ENCODE results near the gene NCKAP5L. TPM values are rescaled to one million over a fixed set of nuclear protein-coding genes. Genes with fewer than 3 reads are reported as not detected.
"Not testable (repeated sequence)": the region's sequence is repeated elsewhere in the genome, so short reads cannot be mapped to it uniquely, and the experiment has no call there.

NCKAP5L gene
- total RNA-seq, 1 donor from 2014 or later, result 63.0 TPM

DNA sequence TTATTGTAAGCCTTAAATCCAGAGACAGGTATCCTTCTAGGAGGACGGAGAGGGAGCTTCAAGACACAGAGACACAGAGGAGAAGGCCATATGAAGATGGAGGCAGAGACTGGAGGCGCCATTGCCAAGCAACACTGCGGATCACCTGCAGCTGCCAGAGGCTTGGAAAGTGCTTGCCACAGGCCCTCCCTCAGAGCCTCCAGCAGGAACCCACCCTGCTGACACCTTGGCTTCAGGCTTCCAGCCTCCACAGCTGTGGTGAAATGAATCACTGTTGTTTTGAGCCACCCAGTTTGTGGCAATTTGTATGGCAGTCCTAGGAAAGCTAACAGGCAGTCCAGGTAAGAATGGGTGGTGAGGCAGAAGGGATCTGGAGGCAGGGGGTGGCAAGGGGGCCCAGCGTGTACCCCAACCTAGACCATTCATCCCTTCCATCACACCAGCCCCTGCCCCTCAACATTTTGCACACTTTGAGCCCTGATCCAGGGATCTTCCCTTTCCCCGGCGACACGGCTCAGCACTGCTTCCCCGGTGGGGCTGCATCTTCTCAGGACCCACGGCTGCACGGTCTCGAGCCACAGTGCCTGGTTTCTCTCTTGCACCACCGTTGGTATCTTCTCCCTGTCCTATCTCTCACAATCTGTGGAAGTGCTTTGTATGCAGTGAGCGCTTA is 37.0 kb upstream of the NCKAP5L start:
- DNase-seq (ENCODE audit: extremely low read depth, low read depth, low spot score), result no peak

DNA sequence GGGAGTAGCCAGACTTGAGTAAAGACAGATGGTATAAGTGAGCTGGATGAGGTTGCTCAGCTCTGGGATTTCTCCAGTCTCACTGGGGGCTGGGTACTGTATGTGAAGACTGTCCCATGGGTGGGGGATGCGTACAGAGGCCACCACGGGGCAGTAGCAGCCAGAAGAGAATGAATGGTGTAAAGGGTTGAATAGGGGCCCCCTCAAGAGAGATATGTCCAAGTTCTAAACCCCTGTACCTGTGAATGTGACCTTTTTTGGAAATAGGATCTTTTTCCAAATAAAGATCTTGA is 36.5 kb upstream of the NCKAP5L start:
- DNase-seq (ENCODE audit: extremely low read depth, low read depth, low spot score), result no peak

DNA sequence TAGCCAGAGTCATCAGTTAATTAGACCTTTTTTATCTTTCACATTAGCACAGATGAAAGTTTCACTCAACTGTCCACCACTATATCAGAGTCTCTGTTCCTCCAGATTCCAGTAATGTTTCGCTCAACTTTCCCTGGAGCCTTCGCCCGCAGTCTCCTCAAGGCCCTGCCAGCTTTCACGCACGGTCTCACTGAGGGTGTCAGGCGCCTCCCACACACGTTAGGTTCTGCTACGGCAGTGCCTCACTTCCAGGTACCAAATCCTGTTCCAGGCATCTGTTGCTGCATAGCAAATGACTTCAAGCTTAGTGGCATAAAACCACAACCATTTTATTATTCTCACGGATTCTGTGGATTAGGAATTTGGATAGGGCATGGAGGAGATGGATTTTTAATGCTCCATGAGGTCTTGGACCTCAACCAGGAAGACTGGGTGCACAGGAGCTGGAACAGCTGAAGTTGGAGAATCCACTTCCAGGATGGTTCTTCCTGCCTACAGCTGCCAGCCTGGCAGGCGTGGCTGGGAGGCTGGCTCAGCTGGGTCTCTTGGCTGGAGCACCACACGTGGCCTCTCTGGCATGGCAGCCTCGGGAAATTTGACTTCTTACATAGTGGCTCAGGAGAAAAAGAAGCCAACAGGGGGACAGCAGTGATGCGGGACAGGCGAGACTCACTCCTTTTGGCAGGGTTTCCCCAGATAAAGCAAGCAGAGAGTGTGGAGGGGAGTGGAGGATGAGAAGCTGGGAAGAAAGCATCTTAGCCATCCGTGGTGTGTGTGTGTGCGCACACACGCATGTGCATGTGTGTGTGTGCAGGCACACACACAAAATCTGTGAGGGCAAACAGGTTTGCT is 36.0 kb upstream of the NCKAP5L start:
- no peak for DNase-seq (ENCODE audit: extremely low read depth, low read depth, low spot score)

DNA sequence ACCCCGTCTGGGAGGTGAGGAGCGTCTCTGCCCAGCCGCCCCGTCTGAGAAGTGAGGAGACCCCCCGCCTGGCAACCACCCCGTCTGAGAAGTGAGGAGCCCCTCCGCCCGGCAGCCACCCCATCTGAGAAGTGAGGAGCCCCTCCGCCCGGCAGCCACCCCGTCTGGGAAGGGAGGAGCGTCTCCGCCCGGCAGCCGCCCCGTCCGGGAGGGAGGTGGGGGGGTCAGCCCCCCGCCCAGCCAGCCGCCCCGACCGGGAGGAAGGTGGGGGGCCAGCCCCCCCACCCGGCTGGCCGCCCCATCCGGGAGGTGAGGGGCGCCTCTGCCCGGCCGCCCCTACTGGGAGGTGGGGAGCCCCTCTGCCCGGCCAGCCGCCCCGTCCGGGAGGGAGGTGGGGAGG is 32.7 kb upstream of the NCKAP5L start:
- DNase-seq (ENCODE audit: extremely low read depth, low read depth, low spot score), result not testable (repeated sequence)

DNA sequence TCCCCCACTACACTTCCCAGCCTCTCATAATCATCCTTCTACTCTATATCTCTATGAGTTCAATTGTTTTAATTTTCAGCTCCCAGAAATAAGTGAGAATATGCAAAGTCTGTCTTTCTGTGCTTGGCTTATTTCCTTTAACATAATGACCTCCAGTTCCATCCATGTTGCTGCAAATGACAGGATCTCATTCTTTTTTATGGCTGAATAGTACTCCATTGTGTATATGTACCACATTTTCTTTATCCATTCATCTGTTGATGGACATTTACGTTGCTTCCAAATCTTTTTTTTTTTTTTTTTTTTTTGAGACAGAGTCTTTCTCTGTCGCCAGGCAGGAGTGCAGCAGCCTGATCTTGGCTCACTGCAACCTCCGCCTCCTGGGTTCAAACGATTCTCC is 27.7 kb upstream of the NCKAP5L start:
- DNase-seq (ENCODE audit: extremely low read depth, low read depth, low spot score), result not testable (repeated sequence)

DNA sequence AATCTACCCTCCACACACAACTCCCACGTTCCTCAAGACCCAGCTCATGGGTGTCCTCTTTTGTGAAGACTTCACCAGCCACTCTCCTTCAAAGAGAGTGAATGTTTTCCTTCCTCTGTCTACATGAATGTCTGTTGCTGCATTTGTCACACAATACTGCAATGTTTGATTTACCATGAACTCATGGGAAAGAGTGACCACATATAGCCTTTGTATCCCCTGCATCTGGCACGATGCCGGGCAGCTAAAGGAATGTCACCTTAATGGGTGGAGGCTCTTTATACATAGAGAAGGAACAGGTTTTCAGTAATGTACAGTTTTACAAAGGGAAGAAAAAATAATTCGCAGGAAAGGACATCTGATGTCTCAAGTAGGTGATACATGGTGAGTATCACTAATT is 26.8 kb upstream of the NCKAP5L start:
- DNase-seq (ENCODE audit: extremely low read depth, low read depth, low spot score), result no peak

DNA sequence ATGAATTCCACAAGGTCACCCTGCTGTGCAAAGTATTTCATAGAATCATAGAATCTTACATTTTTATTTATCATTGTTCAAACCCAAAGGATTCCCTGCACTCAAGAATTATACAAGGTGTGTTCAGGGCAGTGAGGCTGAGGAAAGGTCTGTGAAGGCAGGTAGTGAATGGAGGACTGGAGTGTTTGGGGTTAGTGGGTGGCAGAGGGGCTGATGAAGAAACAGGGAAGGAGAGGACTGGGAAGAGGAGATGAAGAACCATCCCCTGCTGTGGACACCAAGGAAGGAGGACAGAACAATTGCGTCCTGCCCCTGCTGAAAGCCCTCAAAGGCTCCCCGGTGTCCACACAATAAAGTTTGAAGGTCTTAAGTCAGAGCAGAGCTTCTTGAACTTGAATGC is 25.5 kb upstream of the NCKAP5L start:
- no peak for DNase-seq (ENCODE audit: extremely low read depth, low read depth, low spot score)

DNA sequence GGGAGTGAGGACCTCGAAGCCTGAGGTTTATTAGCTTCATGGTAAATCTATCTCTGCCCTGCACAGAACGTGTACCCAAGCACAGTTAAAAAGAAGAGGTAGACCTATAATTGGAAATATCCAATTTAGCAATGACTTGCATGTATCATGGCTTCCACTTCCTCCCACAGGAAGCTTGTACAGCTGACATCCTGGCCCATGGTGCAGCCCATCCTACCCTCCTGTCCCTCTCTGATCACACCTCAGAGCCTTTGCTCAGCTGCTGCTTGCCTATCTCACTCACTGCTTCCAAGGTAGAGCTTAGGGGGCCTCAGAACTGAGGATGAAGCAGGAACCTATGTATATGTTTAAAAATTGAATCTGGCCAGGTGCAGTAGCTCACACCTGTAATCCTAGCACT is 18.9 kb upstream of the NCKAP5L start:
- no peak for DNase-seq (ENCODE audit: extremely low read depth, low read depth, low spot score)

DNA sequence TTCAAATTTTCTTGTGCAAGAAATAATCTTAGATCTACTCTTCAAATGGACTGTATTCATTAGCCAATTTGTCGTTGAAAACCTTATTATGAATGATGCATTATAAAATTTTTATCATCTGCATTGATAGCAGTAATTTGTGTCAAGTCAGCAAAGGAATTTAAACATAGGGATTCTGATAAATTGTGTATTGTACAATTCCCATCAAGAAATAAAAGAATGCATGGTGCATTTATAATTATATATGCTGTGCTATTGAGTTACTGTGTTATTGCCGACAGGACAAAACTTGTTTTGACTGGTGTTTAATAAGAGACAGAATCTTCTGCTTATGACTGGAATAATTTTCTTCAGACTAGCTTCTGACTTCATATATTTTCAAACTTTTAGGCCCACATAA is 17.8 kb upstream of the NCKAP5L start:
- DNase-seq (ENCODE audit: extremely low read depth, low read depth, low spot score), result no peak

DNA sequence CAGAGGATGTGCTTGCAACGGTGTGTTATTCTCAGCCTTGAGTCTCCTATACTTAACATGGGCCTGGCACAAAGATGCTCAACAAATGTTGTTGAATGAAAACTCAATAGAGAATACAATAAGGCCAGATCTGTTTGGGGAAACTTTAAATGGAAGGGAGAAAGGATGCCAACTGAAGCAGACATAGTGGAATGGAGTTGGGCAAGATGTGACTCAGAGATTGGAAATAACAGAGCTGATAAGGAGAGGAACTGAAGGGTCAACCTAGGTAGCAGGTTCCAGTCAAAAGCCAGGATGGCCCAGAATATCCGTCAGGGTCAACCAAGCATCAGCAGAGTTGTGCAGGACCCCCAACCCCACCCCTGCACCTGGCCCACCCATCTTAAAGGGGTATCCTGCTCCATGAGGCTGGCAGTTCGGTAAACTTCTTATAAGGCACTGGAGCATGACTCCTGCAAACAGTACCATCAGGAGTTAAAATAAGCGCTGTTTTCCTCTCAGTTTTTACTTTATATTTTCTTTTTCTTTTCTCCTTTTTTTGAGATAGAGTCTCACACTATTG is 15.7 kb upstream of the NCKAP5L start:
- no peak for DNase-seq (ENCODE audit: extremely low read depth, low read depth, low spot score)

DNA sequence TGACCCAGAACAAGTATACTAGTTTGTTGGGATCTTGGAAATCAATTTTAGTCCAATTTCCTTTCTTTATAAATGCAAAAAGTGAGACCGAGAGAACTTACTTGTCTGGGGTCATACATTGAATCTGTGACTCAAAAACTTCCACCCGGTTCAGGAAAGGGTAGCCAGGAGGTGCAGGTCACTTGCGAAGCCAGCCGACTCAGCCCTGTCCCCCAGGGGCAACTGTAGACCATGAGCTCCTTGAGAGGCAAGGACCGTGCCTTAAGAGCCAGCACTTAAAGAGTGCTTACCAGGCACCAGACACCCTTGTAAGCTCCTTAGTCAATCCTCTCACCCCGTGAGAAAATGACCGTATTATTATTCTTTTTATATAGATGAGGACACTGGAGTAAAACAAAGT is 15.2 kb upstream of the NCKAP5L start:
- no peak for DNase-seq (ENCODE audit: extremely low read depth, low read depth, low spot score)

DNA sequence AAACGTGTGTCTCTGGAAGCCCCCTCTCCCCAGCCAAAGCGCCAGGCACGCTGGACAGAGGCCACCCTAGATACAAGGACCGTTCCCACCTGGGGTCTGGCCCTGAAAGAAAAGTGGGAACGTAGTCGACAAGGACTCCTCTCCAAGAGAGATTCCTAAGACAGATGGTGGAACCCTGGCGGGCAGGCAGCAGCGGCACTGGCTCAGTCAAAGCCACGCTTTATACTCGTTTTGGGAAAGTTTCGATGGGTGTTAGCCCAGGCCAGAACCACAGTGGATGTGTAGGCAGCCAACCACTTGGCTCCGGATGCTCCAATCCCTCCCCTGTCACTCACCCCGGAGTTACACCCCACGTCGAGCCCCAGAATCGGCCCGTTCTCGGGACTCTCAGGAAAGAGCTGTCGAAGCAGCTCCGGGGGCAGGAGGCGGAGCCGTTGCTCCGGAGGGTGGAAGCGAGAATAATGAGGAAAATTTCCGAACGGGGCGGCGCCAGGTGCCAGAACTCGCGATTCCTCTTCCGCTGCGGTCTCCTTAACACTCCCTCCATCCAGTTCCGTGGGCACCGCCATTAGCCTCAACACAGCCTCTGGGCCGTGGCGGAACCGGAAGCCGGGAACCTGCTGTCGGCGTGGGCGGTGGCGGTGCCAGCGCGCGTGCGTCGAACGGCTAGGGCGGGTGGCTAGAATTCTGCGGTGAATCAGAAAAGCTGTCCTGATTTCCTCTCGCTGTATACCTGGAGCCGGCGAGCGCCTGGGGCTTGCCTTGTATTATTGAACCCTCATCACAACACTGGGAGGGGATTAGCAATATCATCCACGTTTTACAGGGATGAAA is 14.5 kb upstream of the NCKAP5L start, which contains the start of gene BCDIN3D:
Gene BCDIN3D, minus strand, starts transcription at position 588 of the 834 bp plus-strand sequence. Its CDS starts 19 bp downstream, at position 569.
- DNase-seq (ENCODE audit: extremely low read depth, low read depth, low spot score), result no peak

DNA sequence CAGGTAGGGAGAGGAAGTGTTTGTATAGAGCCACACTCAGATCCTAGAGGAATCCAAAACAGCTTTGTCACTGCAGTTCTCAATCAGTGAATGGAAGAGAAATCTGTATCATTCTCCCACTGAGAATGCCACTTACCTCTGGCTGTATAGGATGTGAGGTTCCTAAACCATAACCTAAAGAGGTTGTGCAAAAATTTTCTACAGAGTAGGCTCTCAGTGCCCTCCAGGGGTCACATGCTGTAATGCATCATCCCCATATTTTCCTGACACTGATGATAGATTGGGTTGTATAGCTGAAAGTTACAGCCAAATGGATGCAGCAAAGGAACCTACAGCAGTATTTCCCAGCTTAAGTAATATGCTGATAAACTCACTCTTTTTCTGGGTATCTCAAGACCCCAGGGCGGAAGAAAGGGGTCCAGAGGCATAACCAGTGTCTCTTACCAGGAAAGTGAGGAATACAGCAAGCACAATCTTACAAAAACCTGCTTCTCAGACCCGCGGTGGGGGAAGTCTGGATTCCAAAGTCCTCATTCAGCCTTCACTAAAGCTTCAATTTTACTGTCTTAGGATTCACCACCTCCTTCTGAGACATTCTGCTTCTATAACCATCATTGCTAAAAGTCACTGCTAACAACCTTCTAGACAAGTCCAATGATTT is 10.9 kb upstream of the NCKAP5L start:
- DNase-seq (ENCODE audit: extremely low read depth, low read depth, low spot score), result no peak

DNA sequence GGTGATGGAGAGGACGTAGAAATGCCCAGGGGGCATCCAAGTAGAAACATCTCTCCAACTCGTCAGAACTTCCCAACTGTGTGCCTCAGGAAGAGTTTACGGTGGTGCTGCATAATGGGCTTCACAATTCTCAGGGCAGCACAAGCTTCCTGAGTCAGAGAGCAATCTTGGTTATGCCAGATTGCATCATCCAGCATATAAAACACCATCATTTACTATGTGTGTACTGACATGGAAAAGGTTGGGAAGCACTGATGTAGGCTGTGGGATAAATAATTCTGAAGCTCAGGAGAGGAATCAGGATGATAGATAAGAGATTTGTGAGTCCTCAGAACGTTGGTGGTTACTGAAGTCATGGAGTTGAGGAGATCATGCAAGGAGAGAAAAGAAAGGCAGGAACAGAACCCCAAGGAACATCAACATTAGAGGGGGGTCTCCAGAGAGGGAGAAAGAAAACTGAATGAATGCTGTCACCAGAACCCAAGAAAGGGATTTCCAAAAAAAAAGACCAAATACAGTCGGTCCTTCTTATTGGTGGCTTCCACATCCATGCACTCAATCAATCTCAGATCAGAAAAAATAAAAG is 4.7 kb upstream of the NCKAP5L start:
- DNase-seq (ENCODE audit: extremely low read depth, low read depth, low spot score), result no peak

DNA sequence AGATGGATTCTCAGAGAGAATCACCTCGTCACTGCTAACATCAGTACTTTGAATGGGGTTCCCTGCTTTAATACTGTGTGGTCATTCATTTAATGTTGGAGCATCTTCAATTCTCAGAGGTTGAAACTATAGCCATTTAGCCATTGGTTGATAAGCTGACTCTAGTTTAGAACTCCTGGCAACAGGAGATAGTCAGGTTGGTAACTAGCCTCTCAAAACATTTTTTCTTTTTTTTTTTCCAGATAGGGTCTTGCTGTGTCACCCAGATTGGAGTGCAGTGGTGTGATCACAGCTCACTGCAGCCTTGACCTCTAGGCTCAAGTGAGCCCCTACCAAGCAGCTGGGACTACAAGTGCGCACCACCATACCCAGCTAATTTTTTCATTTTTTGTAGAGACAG is 3.5 kb upstream of the NCKAP5L start:
- DNase-seq (ENCODE audit: extremely low read depth, low read depth, low spot score), result no peak

DNA sequence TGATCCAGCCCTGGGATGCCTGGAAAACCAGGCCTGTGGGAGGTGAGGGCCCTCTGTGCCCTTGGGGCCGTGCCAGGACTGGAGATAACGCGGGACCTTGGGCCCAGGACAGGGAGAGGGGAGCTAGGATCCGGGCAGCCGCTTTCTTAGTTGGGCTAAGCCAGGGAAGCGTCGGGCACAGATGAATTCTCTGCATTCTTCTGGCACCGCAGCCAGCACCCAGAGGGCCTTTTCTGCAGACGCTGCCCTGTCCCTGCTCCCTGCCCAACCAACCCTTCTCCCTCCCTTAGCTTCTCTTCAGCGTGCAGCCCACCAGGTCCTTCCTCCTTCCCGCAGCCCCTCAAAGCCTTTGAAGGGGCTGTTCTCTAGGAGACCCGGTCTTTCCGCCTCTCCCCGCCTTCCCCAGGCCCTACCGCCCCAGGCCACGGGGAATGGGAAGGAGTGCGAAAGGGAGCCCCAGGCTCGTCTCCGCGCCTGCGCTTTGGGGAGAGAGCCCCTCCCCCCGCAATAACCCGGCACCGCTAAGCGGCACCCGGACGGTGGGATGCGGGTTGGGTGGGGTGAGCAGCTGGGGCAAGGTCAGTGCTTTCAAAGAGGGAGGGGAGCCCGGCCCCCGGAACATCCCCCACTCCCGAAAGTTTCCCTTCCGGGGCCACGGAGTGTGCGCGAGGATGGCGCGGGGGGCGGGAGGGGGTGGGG is 663 bp downstream of the NCKAP5L start:
- DNase-seq (ENCODE audit: extremely low read depth, low read depth, low spot score), result no peak

DNA sequence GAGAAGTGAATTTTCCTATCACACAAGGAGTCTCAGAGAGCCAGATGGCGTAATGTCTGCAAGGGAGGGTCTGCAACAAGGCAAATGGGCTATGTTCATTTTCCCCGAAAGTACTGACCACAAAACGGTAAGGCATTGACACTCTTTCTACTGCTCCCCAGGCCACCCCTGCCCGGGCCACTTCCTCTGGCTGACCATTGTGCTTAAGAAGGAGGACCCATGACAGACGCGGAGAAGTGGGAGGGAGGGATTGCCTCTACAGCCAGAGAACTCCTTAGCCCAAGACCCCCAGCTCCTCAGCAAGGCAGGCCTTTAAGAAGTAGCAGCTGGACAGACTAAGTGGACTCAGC is 1.2 kb downstream of the NCKAP5L start:
- no peak for DNase-seq (ENCODE audit: extremely low read depth, low read depth, low spot score)

DNA sequence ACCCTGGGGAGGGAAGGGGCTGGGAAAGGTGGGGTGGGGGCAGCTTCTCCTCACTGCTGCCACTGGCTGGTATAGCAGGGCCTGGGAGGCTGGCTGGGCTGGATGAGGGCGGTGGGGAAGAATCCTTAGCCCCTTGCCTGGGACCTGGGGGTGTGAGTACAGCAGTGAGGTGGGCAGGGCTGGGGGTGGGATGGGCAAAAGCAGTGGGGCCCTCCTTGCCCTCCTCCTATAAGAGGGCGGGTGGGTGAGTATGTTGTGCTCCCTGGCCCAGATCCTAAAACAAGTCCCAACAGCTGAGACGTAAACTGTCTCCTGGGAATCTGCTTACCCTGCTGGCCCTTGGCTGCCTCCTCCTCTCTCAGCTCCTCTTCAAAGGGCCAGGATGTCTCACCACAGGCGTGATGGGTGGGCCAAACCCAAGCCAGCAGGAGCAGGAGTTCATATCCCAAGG is 2.2 kb downstream of the NCKAP5L start:
- no peak for DNase-seq (ENCODE audit: extremely low read depth, low read depth, low spot score)

DNA sequence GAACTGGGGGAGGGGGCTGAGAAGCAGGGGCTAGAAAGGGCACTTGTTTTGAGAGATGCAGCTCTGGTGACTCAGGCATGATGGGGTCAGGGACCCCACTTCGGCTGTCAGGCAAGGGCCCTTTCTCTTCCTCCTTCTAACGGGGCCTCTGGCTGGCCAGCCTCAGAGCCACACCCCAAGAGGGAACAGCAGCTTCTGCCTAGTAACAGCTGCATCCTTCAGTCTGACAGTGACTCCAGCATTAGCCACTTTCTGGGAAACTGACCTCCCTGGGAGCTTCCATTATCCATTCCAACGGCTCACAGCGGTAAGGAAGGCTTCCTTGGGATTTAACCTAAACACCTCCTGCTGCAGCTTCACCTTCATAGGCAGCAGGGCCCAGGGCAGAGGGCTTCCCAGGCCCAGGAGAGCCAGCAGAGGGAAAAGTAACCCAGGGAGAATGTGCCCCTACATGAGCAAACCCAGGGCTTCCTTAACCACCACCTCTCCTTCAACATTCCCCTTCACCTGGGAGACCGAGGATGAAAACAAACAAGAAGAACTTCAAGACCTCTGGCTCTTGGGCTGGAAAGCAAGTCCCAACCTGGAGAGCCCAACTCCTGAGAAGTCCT is 2.7 kb downstream of the NCKAP5L start:
- no peak for DNase-seq (ENCODE audit: extremely low read depth, low read depth, low spot score)

Measured in glomerular endothelial cell (primary cell).